ENCODE results near the gene UPK3BL1.
"Not testable (repeated sequence)": the region's sequence is repeated elsewhere in the genome, so short reads cannot be mapped to it uniquely, and the experiment has no call there.

Gene UPK3BL1

GRCh38 chr7:102627271-102627904, 15.2 kb downstream of the UPK3BL1 start:
- not testable (repeated sequence) for DNase-seq (ENCODE audit: low spot score)

GRCh38 chr7:102618122-102618521, 24.5 kb downstream of the UPK3BL1 start:
- peak; percentile 17 for DNase-seq (ENCODE audit: low spot score)

GRCh38 chr7:102616507-102617125, 26.0 kb downstream of the UPK3BL1 start, which contains the start of gene RASA4:
Gene RASA4 (minus strand): TSS chr7:102616756. CDS start chr7:102616689, 67 bp downstream.
- DNase-seq (ENCODE audit: low spot score) = peak; percentile 57

- not testable (repeated sequence) for DNase-seq (ENCODE audit: low spot score)
Observed at GRCh38 chr7:102615930-102616329, 26.7 kb downstream of the UPK3BL1 start.

- not testable (repeated sequence) for DNase-seq (ENCODE audit: low spot score)
Observed at GRCh38 chr7:102614873-102615272, 27.7 kb downstream of the UPK3BL1 start.

- DNase-seq (ENCODE audit: low spot score) = not testable (repeated sequence)
Observed at GRCh38 chr7:102614346-102614697, 28.3 kb downstream of the UPK3BL1 start.

- not testable (repeated sequence) for DNase-seq (ENCODE audit: low spot score)
Observed at GRCh38 chr7:102613575-102614345, 28.8 kb downstream of the UPK3BL1 start.

- peak; percentile 69 for DNase-seq (ENCODE audit: low spot score)
Observed at GRCh38 chr7:102611675-102612325, 30.8 kb downstream of the UPK3BL1 start.

- DNase-seq (ENCODE audit: low spot score) = not testable (repeated sequence)
Observed at GRCh38 chr7:102611013-102611674, 31.4 kb downstream of the UPK3BL1 start.

GRCh38 chr7:102610441-102610840, 32.1 kb downstream of the UPK3BL1 start:
- DNase-seq (ENCODE audit: low spot score) = not testable (repeated sequence)

GRCh38 chr7:102609734-102610133, 32.9 kb downstream of the UPK3BL1 start:
- DNase-seq (ENCODE audit: low spot score) = not testable (repeated sequence)

- not testable (repeated sequence) for DNase-seq (ENCODE audit: low spot score)
Observed at GRCh38 chr7:102606848-102607247, 35.7 kb downstream of the UPK3BL1 start.

GRCh38 chr7:102604431-102605145, 38.0 kb downstream of the UPK3BL1 start:
- not testable (repeated sequence) for DNase-seq (ENCODE audit: low spot score)

- not testable (repeated sequence) for DNase-seq (ENCODE audit: low spot score)
Observed at GRCh38 chr7:102602317-102602716, 40.3 kb downstream of the UPK3BL1 start.

- DNase-seq (ENCODE audit: low spot score) = not testable (repeated sequence)
Observed at GRCh38 chr7:102599699-102600098, 42.9 kb downstream of the UPK3BL1 start.

GRCh38 chr7:102596036-102596435, 46.6 kb downstream of the UPK3BL1 start:
- not testable (repeated sequence) for DNase-seq (ENCODE audit: low spot score)

GRCh38 chr7:102593637-102594334, 48.8 kb downstream of the UPK3BL1 start:
- not testable (repeated sequence) for DNase-seq (ENCODE audit: low spot score)

GRCh38 chr7:102592477-102593019, 50.0 kb downstream of the UPK3BL1 start:
- DNase-seq (ENCODE audit: low spot score) = not testable (repeated sequence)

GRCh38 chr7:102589857-102590256, 52.7 kb downstream of the UPK3BL1 start:
- not testable (repeated sequence) for DNase-seq (ENCODE audit: low spot score)

Measured in ecto neural progenitor cell (in vitro differentiated cells).